ENCODE measurements around the gene TES.

TES gene

GRCh38 chr7:116195451-116195850, 14.9 kb upstream of the TES start:
- DNase-seq, result no peak

- no peak for DNase-seq
Observed at GRCh38 chr7:116196947-116197346, 13.4 kb upstream of the TES start.

- no peak for DNase-seq
Observed at GRCh38 chr7:116197360-116197759, 13.0 kb upstream of the TES start.

- DNase-seq, result no peak
Observed at GRCh38 chr7:116198748-116199410, 11.5 kb upstream of the TES start.

- DNase-seq, result no peak
Observed at GRCh38 chr7:116200963-116201362, 9.4 kb upstream of the TES start.

GRCh38 chr7:116206141-116206540, 4.2 kb upstream of the TES start:
- no peak for DNase-seq

- no peak for DNase-seq
Observed at GRCh38 chr7:116208919-116209318, 1.4 kb upstream of the TES start.

GRCh38 chr7:116209561-116210070, 723 bp upstream of the TES start:
- peak; percentile 31 for DNase-seq

- peak; percentile 85 for DNase-seq
Observed at GRCh38 chr7:116211006-116211912, 920 bp downstream of the TES start.

GRCh38 chr7:116211913-116212596, 1.7 kb downstream of the TES start:
- no peak for DNase-seq

- DNase-seq, result no peak
Observed at GRCh38 chr7:116212869-116213268, 2.5 kb downstream of the TES start.

GRCh38 chr7:116213361-116214130, 3.2 kb downstream of the TES start:
- DNase-seq, result no peak

GRCh38 chr7:116214921-116215320, 4.6 kb downstream of the TES start:
- no peak for DNase-seq

- DNase-seq, result no peak
Observed at GRCh38 chr7:116215551-116215950, 5.2 kb downstream of the TES start.

GRCh38 chr7:116216956-116217571, 6.7 kb downstream of the TES start:
- DNase-seq, result no peak

GRCh38 chr7:116218051-116218645, 7.8 kb downstream of the TES start:
- DNase-seq, result no peak

GRCh38 chr7:116218747-116219146, 8.4 kb downstream of the TES start:
- no peak for DNase-seq

GRCh38 chr7:116219288-116219687, 8.9 kb downstream of the TES start:
- DNase-seq, result no peak

GRCh38 chr7:116219834-116220233, 9.5 kb downstream of the TES start:
- no peak for DNase-seq

- no peak for DNase-seq
Observed at GRCh38 chr7:116222501-116222900, 12.2 kb downstream of the TES start.

GRCh38 chr7:116223588-116223987, 13.2 kb downstream of the TES start:
- DNase-seq, result no peak
